Naive thymus-derived CD4-positive, alpha-beta T cell (primary cell): ENCODE measurements around the gene NR2C2. TPM values are rescaled to one million over a fixed set of nuclear protein-coding genes. Genes with fewer than 3 reads are reported as not detected.
"Not testable (repeated sequence)": the region's sequence is repeated elsewhere in the genome, so short reads cannot be mapped to it uniquely, and the experiment has no call there.

ENCODE experiments used
- ATAC-seq: fragments of 150-1000 bp; cut with Tn5 transposase; 2 replicates; pipeline ENCODE4 v1.10.0; 2021; ENCODE audit warnings: mild to moderate bottlenecking, moderate library complexity
- CTCF ChIA-PET: fragments of 350-600 bp; sonication (Branson Sonifier 250); formaldehyde crosslinking; loops from one replicate; lab custom pipeline; 2021; ENCODE audit warnings: antibody characterized with exemption; lab: Charles Lee
- POLR2A ChIA-PET: fragments of 350-600 bp; sonication (Branson Sonifier 250); formaldehyde crosslinking; loops from one replicate; lab custom pipeline; 2021; ENCODE audit warnings: antibody characterized with exemption, inconsistent platforms; lab: Charles Lee
- DNase-seq, 9 donors: peaks; one replicate each; pipeline versions ENCODE4 v3.0.0 to v3.0.0-alpha.2; 2020 to 2022; ENCODE audit warnings: mixed read lengths in 1 of 9
- H3K27ac ChIP-seq: one replicate; pipeline ENCODE4 v1.7.0; 2013; ENCODE audit warnings: mild to moderate bottlenecking, low read depth, low read length, moderate library complexity
- H3K27me3 ChIP-seq, 2 donors: one replicate each; pipeline ENCODE4 v1.7.0; 2013; ENCODE audit warnings: low read length in 2 of 2, mild to moderate bottlenecking in 2 of 2, moderate library complexity in 2 of 2; ENCODE audit not compliant: control insufficient read depth in 2 of 2, insufficient read depth in 2 of 2
- H3K36me3 ChIP-seq, 3 experiments: 1 replicate in 2 of 3; 2 replicates in 1 of 3; pipeline ENCODE4 v1.7.0; 2013; ENCODE audit warnings: low read length in 3 of 3, mild to moderate bottlenecking in 3 of 3, moderate library complexity in 1 of 3; ENCODE audit not compliant: insufficient read depth in 3 of 3, control insufficient read depth in 2 of 3
- H3K4me1 ChIP-seq, 2 donors: one replicate each; pipeline ENCODE4 v1.7.0; 2013; ENCODE audit warnings: low read length in 2 of 2, mild to moderate bottlenecking in 2 of 2, moderate library complexity in 1 of 2; ENCODE audit not compliant: control insufficient read depth in 2 of 2, insufficient read depth in 2 of 2
- H3K4me3 ChIP-seq: 2 replicates; pipeline ENCODE4 v1.7.0; 2013; ENCODE audit warnings: mild to moderate bottlenecking, low read length
- H3K9me3 ChIP-seq, 3 experiments: 1 replicate in 2 of 3; 2 replicates in 1 of 3; pipeline ENCODE4 v1.7.0; 2013; ENCODE audit warnings: low read length in 3 of 3; ENCODE audit not compliant: control insufficient read depth in 2 of 3
- H3K27ac Mint-ChIP-seq, 9 donors: one replicate each; pipeline ENCODE4 v1.8.0; 2020 to 2022; ENCODE audit warnings: mixed read lengths in 9 of 9, mild to moderate bottlenecking in 8 of 9, moderate library complexity in 5 of 9, inconsistent platforms in 2 of 9
- H3K27me3 Mint-ChIP-seq, 5 donors: one replicate each; pipeline ENCODE4 v1.8.0; 2021 to 2022; ENCODE audit warnings: mixed read lengths in 5 of 5, mild to moderate bottlenecking in 1 of 5
- H3K36me3 Mint-ChIP-seq, 5 donors: one replicate each; pipeline ENCODE4 v1.8.0; 2020 to 2022; ENCODE audit warnings: mixed read lengths in 5 of 5, mild to moderate bottlenecking in 3 of 5, inconsistent platforms in 1 of 5
- H3K4me1 Mint-ChIP-seq, 7 donors: one replicate each; pipeline ENCODE4 v1.8.0; 2020 to 2022; ENCODE audit warnings: mixed read lengths in 7 of 7, mild to moderate bottlenecking in 3 of 7, inconsistent platforms in 1 of 7
- H3K4me3 Mint-ChIP-seq, 10 donors: one replicate each; pipeline ENCODE4 v1.8.0; 2020 to 2022; ENCODE audit warnings: mild to moderate bottlenecking in 10 of 10, mixed read lengths in 10 of 10, moderate library complexity in 6 of 10, inconsistent platforms in 2 of 10
- H3K9me3 Mint-ChIP-seq, 11 donors: one replicate each; pipeline ENCODE4 v1.8.0; 2020 to 2022; ENCODE audit warnings: mixed read lengths in 11 of 11, mild to moderate bottlenecking in 4 of 11, inconsistent platforms in 1 of 11, moderate library complexity in 1 of 11
- intact Hi-C, 2 donors: fragments of 100-400 bp; cut with micrococcal nuclease; formaldehyde crosslinking; loops; one replicate each; pipeline ENCODE4 v1.15.1; 2023
- polyA plus RNA-seq, 2 donors: library from polyadenylated mRNA; unstranded; fragments of 300-500 nt; fragmentation: Illumina TruSeq; gene quantifications; one replicate each; pipeline ENCODE4 v1.2.3, GENCODE V29; 2021
- total RNA-seq, 6 experiments: library from RNA in 5 of 6; stranded (reverse) in 5 of 6; gene quantifications; 1 replicate in 5 of 6; 2 replicates in 1 of 6; pipeline ENCODE4 v1.2.3 and lab custom pipeline; 2021 to 2026

NR2C2 gene
- total and polyA plus RNA-seq, 7 experiments from 2014 or later = 12.7 to 96.3 (median 55.7) TPM

DNA sequence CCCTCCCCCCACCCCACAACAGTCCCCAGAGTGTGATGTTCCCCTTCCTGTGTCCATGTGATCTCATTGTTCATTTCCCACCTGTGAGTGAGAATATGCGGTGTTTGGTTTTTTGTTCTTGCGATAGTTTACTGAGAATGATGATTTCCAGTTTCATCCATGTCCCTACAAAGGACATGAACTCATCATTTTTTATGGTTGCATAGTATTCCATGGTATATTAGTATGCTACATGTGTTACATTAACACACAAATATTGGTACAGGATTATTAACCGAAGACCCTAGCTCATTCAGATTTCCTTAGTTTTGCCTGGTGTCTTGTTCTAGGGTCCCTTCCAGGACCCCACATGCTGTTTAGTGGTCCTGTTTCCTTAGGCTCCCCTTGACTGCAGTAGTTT is 43.9 kb upstream of the NR2C2 start:
- H3K27ac Mint-ChIP-seq, DNase-seq, CTCF ChIA-PET, H3K36me3 ChIP-seq, H3K27ac ChIP-seq, ATAC-seq, H3K4me3 ChIP-seq, H3K4me1 ChIP-seq, H3K4me1 Mint-ChIP-seq, H3K27me3 ChIP-seq, H3K4me3 Mint-ChIP-seq, intact Hi-C loops, H3K9me3 ChIP-seq: not testable (repeated sequence)
- POLR2A ChIA-PET = interaction anchor here (1.3 kb wide), 1 partner anchor 16 kb away, joined by 3 read pairs; no protein-coding TSS in a partner anchor
- Mint-ChIP-seq H3K36me3 (peaks cover 0 to 12% (median 8%) of the 10 kb centered on the region in 5 donors), H3K9me3 (peaks cover 0 to 18% (median 8%) of the 10 kb centered on the region in 11 donors), H3K27me3 (peaks cover 0 to 26% (median 6%) of the 10 kb centered on the region in 5 donors)

DNA sequence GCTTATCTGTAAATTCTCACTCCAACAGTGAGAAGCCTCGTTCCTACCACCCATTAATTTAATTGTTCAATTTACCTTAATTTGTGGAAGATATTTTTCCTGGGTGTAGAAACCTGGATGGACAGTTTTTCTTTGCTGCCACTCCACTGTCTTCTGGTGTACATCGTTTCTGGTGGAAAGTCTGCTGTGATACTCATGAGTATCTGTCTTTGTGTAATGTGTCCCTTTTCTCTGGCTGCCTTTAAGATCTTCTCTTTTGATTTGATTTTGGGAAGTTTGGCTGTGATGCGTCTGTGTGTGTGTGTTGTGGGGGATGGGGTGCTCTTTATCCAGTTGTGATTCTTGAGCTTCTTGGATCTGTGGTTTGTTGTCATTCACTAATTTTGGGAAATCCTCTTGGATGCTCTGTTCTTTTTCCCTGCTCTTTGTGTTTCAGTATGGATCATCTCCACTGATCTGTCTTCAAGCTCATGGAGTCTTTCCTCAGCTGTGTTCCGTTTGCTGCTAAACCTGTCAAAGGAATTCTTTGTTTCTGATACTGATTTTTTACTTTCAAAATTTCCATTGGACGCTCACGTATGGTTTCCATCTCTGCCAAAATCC is 42.2 kb upstream of the NR2C2 start:
- H3K9me3 Mint-ChIP-seq = peaks cover 0 to 18% (median 8%) of the 10 kb centered on the region in 11 donors
- peaks cover 0 to 20% (median 0%) of the 10 kb centered on the region in 5 donors for H3K27me3 Mint-ChIP-seq
- H3K4me3 ChIP-seq = no peak overlapping the region
- H3K4me1 ChIP-seq = no peaks in the 10 kb centered on the region
- ChIA-PET POLR2A (interaction anchor here (1.0 kb wide), 1 partner anchor 9 kb away, joined by 4 read pairs; no protein-coding TSS in a partner anchor), CTCF (no interaction called here)
- ATAC-seq (no peak), DNase-seq (no peak)
- H3K27me3 ChIP-seq = no peaks in the 10 kb centered on the region
- H3K4me1 Mint-ChIP-seq = peaks cover 0 to 3% (median 0%) of the 10 kb centered on the region in 7 donors
- peaks cover 0 to 12% (median 8%) of the 10 kb centered on the region in 5 donors for H3K36me3 Mint-ChIP-seq
- H3K27ac Mint-ChIP-seq = no peak overlapping the region
- H3K9me3 ChIP-seq = peaks cover 0 to 8% (median 0%) of the 10 kb centered on the region in 3 experiments
- peak overlapping the region in 1 of 10 donors; percentile 1 for H3K4me3 Mint-ChIP-seq
- no peak overlapping the region for H3K27ac ChIP-seq
- intact Hi-C loops = no loop called here
- H3K36me3 ChIP-seq = no peaks in the 10 kb centered on the region

DNA sequence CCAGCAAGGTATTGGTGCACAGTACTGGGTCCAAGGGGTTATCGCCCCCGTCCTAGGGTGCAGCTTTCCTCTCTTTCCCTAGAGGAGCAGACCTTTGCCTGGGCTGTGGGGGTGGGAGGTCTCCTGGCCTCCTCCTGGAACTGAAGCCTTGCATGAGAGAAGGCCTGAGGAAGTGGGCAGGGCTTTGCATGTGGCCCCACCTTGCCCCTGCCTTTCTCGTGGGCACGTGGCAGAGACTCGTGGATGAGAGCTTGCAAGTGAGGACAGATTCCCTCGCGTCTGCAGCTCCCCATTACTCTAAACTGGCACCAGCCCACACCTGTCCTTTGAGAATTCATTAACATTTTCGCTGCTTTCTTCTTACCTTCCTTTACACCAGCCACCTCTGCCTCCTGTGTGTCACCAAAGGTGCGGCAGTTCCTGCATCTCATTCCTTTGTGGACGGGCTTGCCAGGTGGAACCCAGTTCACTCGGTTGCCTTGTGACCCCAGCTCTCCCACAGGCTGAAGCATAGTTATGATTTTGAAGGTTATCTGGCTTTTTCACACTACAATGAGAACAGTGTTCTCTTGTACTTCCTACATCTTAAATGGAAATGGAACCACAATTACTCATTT is 40.9 kb upstream of the NR2C2 start:
- H3K4me1 ChIP-seq = no peaks in the 10 kb centered on the region

DNA sequence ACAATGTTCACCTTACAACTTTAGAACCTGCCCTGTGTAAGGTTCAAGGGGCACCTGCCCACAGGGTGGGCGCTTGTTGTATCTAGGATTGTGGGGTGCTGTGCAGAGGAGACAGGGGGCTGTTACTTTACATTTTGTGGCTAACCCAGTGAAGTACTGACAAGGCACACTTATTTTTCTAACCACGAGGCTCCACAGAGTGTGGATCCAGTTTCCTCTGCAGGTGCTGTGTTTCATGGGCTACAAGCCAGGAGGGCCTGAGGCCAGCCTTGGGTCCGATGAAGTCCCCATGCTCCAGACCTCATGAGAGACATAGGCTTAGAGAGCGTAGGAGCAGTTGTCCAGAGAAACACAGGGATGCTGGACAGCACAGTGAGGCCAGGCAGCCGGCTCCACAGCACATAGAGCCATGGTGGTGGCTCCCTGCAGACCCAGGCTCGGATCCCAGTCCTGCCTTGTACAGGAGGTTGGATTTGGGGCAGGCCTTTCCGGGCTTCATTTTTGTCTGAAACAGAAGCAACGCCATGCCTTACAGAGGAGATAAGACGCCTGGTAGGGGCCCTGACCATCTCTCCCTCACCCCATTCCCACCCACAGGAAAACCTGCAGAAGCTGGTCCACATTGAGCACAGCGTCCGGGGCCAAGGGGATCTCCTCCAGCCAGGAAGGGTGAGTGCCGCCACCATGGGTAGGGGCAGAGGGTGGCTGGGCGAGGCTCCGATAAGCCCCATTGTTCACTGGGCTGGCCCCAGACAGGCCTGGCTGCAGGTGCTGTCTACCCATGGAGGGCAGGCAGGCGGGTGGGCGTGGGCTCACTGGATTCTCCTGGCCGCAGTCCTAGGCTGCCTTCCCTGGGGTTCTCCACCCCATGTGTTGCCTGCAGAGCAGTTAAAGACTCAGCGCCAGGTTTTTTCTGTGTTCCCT is 40.1 kb upstream of the NR2C2 start:
- no peak overlapping the region for H3K27ac Mint-ChIP-seq
- no peak for DNase-seq
- H3K4me1 Mint-ChIP-seq = peaks cover 0 to 3% (median 0%) of the 10 kb centered on the region in 7 donors
- POLR2A ChIA-PET = no interaction called here
- no peak overlapping the region for H3K4me3 Mint-ChIP-seq
- no peak for ATAC-seq
- H3K36me3 ChIP-seq = no peaks in the 10 kb centered on the region
- peaks cover 0 to 8% (median 0%) of the 10 kb centered on the region in 3 experiments for H3K9me3 ChIP-seq
- peaks cover 0 to 18% (median 8%) of the 10 kb centered on the region in 11 donors for H3K9me3 Mint-ChIP-seq
- H3K27me3 Mint-ChIP-seq = peaks cover 0 to 19% (median 0%) of the 10 kb centered on the region in 5 donors
- H3K4me1 ChIP-seq = no peaks in the 10 kb centered on the region
- intact Hi-C loops = no loop called here
- CTCF ChIA-PET = no interaction called here
- peaks cover 0 to 12% (median 8%) of the 10 kb centered on the region in 5 donors for H3K36me3 Mint-ChIP-seq
- H3K27ac ChIP-seq = no peak overlapping the region
- H3K4me3 ChIP-seq = no peak overlapping the region
- H3K27me3 ChIP-seq = no peaks in the 10 kb centered on the region

More for the DNA sequence above, 40.9 kb upstream of the NR2C2 start:
- H3K4me3 ChIP-seq = no peak overlapping the region
- H3K36me3 ChIP-seq = no peaks in the 10 kb centered on the region
- Mint-ChIP-seq H3K36me3 (peaks cover 0 to 12% (median 8%) of the 10 kb centered on the region in 5 donors), H3K4me3 (no peak overlapping the region), H3K4me1 (peaks cover 0 to 3% (median 0%) of the 10 kb centered on the region in 7 donors), H3K9me3 (peaks cover 0 to 18% (median 8%) of the 10 kb centered on the region in 11 donors), H3K27me3 (peaks cover 0 to 17% (median 0%) of the 10 kb centered on the region in 5 donors), H3K27ac (no peak overlapping the region)
- ATAC-seq (no peak), DNase-seq (no peak)
- H3K9me3 ChIP-seq = peaks cover 0 to 8% (median 0%) of the 10 kb centered on the region in 3 experiments
- H3K27ac ChIP-seq = no peak overlapping the region
- intact Hi-C loops = no loop called here
- ChIA-PET POLR2A (no interaction called here), CTCF (no interaction called here)
- H3K27me3 ChIP-seq = no peaks in the 10 kb centered on the region

DNA sequence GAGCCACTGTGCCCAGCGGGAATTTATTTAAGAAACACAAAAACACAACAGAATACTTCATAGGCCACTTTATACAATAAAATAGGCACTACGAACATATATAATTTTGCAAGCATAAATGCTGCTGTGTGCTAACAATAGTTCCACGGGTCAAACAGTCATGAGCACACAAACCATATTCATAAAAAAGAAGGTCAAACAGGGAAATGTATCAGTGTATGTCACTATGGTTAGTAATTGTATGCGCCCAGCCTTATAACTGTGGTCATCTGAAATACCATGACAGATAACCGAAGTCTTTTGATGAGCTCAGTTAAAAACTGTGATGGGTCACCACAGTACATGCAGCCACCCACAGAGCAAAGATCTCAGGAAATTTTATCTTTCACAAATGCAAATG is 38.1 kb upstream of the NR2C2 start:
- Mint-ChIP-seq H3K9me3 (peaks cover 0 to 18% (median 8%) of the 10 kb centered on the region in 11 donors), H3K27ac (no peak overlapping the region), H3K27me3 (peaks cover 0 to 17% (median 0%) of the 10 kb centered on the region in 5 donors), H3K36me3 (peaks cover 0 to 12% (median 8%) of the 10 kb centered on the region in 5 donors), H3K4me1 (peaks cover 0 to 3% (median 0%) of the 10 kb centered on the region in 7 donors), H3K4me3 (no peak overlapping the region)
- ChIA-PET CTCF (no interaction called here), POLR2A (interaction anchor here (0.8 kb wide), 1 partner anchor 10 kb away, joined by 3 read pairs; no protein-coding TSS in a partner anchor)
- H3K4me1 ChIP-seq = no peaks in the 10 kb centered on the region
- H3K27me3 ChIP-seq = no peaks in the 10 kb centered on the region
- DNase-seq (no peak), ATAC-seq (no peak)
- H3K4me3 ChIP-seq = no peak overlapping the region
- intact Hi-C loops = no loop called here
- H3K27ac ChIP-seq = no peak overlapping the region
- H3K36me3 ChIP-seq = no peaks in the 10 kb centered on the region
- peaks cover 0 to 8% (median 0%) of the 10 kb centered on the region in 3 experiments for H3K9me3 ChIP-seq

DNA sequence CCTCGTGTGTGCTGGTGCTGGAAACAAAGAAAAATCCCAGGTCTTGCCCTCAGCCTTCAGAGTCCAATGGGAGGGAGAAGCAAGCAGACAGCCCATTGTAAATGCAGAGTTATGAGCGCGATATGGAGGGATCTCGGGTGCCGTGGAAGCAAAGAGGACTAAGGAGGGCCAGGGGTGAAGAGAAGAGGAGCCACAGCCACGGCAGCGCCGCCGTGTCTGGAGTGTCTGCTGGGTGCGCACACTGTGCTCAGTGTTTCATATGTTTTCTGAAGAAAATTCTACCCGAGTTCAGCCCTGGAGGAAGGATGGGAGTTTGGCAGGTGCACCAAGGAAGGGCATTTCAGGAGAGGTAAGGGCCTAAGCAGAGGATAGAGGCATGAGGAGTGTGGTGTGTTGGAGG is 35.7 kb upstream of the NR2C2 start:
- ChIA-PET POLR2A (no interaction called here), CTCF (interaction anchor here (1.9 kb wide), 1 partner anchor 31 kb away, joined by 5 read pairs; no protein-coding TSS in a partner anchor)

More for the DNA sequence above, 35.7 kb upstream of the NR2C2 start:
- Histone ChIP-seq H3K9me3 (no peaks in the 10 kb centered on the region), H3K27me3 (no peaks in the 10 kb centered on the region), H3K4me1 (no peaks in the 10 kb centered on the region), H3K27ac (no peak overlapping the region), H3K4me3 (no peak overlapping the region), H3K36me3 (no peaks in the 10 kb centered on the region)
- intact Hi-C loops = no loop called here
- H3K4me3 Mint-ChIP-seq = no peak overlapping the region
- ATAC-seq (no peak), DNase-seq (no peak)
- no peak overlapping the region for H3K27ac Mint-ChIP-seq
- H3K9me3 Mint-ChIP-seq = peaks cover 0 to 3% (median 0%) of the 10 kb centered on the region in 11 donors
- H3K4me1 Mint-ChIP-seq = peaks cover 0 to 3% (median 0%) of the 10 kb centered on the region in 7 donors
- H3K27me3 Mint-ChIP-seq = peaks cover 0 to 10% (median 0%) of the 10 kb centered on the region in 5 donors
- H3K36me3 Mint-ChIP-seq = no peaks in the 10 kb centered on the region
